CD4-positive, alpha-beta T cell treated with Interleukin-6 for 4 hours (primary cell): ENCODE data around the gene SHCBP1.
A peak's percentile ranks its signal among the peaks of the same experiment; 100 is the strongest.
"Not testable (repeated sequence)": the region's sequence is repeated elsewhere in the genome, so short reads cannot be mapped to it uniquely, and the experiment has no call there.

Source experiments
- DNase-seq: peaks from one replicate; pipeline ENCODE4 v3.0.0-alpha.2; 2020; ENCODE audit warnings: mixed read lengths

Gene SHCBP1, protein sequence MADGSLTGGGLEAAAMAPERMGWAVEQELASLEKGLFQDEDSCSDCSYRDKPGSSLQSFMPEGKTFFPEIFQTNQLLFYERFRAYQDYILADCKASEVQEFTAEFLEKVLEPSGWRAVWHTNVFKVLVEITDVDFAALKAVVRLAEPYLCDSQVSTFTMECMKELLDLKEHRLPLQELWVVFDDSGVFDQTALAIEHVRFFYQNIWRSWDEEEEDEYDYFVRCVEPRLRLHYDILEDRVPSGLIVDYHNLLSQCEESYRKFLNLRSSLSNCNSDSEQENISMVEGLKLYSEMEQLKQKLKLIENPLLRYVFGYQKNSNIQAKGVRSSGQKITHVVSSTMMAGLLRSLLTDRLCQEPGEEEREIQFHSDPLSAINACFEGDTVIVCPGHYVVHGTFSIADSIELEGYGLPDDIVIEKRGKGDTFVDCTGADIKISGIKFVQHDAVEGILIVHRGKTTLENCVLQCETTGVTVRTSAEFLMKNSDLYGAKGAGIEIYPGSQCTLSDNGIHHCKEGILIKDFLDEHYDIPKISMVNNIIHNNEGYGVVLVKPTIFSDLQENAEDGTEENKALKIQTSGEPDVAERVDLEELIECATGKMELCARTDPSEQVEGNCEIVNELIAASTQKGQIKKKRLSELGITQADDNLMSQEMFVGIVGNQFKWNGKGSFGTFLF

DNA sequence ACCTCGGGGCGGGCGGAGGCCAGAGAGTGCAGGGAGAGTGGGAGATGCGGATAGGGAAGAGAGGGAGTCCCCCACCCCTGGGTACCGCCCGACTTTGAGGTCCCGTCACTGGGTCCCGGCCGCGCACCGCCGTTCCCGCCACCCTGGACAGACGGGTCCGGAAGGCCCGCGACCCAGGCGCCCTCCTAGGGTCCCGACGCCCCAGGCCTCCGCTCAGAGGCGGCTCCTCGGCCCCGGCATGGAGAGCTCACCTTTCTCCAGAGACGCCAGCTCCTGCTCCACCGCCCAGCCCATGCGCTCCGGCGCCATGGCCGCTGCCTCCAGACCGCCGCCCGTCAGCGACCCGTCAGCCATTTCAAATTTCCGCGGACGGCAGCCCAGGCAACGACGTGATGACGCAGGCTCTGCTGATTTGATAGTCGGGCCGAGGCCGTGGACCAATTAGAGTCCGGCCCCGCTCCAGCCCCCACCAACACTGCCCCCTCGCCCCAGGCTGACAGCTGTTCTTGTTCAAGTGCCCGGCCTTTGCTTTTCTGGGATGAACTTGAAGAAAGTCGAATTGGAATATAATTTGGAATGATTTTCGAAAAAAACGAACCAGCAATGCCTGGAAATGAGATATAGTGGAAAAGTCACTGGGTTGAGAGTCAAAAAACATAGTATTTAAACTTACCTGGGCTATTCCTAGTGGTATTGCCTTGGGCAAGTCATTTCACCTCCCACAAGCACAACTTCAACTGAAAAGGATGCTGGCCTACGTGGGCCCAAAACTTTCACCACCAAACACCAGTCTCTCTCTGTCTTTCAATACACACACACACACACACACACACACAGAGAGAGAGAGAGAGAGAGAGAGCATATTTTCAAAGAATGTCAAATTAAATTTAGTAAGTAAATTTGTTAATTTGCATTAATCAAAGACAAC lies at the start of gene SHCBP1:
Gene SHCBP1 (minus strand): TSS at position 374 of the 928 bp plus-strand sequence. CDS start 20 bp downstream, at position 354.
- DNase-seq: peak; percentile 66

DNA sequence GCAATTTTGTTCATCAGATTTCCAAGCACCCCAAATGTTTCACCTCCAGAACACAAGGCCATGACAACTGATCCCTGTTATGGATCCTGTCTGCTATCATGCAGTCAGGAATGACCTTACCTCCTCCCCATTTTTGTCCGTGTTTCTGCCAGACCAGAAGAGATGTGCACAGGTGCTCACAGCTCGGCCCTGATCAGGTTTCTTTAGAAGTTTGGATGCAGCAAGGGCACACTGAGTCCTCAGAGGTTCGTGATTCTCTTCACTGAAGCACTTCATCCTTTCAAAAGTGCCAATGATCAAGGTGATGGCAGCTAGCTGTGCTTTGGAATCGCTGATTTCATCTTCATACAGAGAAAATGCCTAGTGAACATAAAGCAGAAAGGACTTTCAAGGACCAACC lies 40.9 kb upstream of the SHCBP1 start:
- DNase-seq: no peak

DNA sequence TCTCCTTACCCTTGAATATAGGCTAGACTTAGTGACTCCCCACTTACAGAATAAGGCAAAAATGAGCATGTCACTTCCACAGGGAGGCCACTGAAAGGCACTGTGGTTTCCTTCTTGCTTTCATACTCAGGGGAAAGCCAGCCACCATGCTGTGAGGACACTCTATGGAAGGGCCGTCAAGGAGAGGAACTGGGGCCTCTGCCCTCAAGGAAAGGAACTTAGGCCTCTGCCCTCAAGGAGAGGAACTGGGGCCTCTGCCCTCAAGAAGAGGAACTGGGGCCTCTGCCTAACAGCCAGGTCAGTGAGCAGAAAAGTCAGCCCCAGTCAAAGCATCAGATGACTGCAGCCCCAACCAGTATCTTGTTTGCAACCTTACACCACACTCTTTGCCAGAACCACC lies 37.7 kb upstream of the SHCBP1 start:
- no peak for DNase-seq

DNA sequence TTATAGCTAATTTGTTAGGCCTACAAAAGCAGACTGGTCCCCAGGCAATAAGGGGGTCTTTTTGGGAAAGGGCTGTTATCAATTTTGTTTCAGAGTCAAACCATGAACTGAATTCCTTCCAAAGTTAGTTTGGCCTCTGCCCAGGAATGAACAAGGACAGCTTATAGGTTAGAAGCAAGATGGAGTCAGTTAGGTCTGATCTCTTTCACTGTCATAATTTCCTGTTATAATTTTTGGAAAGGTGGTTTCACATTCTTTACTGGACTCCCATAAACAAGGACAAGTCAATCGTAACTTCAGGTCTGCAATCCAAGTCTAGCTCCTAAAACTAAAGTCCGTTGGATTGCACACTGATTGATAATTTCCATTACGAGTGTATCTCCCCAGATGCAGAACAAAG lies 30.1 kb upstream of the SHCBP1 start:
- no peak for DNase-seq

DNA sequence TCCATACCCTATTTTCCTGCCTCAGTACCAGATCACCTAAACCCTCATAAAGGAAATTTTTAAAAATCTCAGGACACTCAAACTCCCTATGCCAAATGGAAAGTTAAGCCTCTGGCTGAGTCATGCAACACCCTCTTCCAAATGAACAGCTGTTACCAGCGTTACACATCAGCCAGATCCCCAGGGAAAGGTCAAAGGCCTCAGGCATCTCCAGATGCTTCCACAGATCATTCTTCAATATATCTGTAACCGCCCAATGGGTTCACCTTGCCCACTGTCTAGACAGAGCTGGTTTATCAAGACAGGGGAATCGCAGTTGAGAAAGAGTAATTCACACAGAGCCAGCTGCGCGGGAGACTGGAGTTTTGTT lies 29.1 kb upstream of the SHCBP1 start:
- DNase-seq: no peak

DNA sequence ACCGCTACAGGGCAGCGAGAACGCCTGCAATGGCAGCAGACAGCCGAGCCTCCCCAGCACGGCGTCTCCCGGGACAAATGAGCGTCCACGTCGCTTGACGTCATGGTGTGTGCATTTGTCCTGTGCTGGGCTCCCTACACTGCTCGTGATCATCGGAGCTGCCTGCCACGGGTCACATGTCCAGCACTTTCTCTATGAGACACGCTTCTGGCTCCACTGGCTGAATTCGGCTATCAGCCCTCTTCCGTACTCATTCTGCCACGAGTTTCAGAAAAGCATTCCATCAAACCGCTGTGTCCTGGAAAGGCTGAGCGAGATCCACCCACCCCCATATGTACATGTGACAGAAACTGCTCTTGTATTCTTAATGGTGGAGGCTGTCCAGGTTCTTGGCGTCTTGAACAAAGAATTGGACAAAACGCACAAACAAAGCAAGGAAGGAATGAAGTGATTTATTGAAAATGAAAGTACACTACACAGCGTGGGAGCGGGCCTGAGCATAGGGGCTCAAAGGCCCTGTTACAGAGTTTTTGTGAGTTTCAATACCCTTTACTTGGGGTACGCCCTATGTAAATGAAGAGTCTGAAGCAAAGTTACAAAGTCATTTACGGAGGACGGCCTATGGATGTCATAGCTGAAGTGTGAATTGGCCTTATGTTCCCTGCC lies 28.5 kb upstream of the SHCBP1 start:
- DNase-seq: no peak

DNA sequence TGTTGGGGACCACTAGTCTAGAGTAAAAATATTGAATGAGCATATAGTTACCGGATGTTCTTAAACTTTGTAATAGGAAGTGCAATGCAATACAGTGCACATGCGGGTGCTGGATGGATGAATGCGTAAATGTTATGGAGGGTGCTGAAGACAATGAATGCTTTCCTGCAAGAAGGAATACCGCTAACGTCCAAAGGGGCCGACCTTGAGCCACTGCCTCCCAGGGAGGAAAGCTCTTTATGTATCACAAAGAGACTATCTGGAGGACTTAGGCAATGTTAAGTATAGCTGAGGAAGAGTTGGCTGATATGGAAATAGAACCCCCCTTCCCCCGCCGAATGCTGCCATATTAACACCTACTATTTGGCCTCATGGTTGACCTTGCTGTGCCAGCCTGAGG lies 27.5 kb upstream of the SHCBP1 start:
- no peak for DNase-seq

DNA sequence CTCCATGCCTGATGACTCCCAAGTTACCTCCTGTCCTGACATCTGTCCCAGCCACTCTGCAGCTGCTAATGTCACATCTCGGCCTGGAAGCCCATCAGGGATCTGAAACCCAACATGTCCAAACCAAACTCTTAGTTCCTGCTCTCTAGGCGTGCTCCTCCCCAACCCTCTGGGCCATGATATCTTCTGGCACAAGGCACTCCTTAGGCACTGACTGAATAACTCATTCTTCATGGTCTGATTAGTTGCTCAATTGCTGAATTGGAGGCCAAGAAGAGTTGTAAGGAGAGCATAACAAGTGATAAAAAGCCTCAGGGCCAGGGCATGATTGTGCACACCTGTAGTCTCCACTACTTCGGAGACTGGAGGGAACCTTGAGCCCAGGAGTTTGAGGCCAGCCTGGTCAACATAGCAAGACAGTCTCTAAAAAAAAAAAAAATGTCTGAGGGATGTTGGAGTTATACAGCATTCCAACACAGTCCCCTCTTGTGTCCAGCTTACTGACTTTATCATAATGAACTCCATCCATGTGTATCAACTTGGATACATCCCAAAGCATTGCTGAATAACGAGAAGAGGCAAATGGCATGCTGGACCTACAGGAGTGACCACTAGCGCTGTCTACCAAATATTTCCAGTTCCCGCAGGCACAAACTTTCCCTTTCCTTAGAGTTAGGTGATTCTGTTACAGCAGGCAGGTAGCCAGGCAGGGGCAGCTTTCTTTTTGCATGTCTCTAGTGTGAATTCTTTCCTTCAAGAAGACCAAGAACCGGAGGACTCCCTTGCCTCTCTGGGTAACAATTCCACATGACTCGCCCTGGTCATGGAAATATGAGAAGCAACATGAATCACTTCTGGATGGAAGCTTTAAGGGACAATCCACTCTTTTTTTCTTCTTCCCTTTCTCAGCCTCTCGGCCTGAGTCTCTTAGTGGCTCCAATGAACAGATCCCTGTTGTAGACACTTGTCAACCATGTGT lies 18.1 kb upstream of the SHCBP1 start:
- DNase-seq: no peak

DNA sequence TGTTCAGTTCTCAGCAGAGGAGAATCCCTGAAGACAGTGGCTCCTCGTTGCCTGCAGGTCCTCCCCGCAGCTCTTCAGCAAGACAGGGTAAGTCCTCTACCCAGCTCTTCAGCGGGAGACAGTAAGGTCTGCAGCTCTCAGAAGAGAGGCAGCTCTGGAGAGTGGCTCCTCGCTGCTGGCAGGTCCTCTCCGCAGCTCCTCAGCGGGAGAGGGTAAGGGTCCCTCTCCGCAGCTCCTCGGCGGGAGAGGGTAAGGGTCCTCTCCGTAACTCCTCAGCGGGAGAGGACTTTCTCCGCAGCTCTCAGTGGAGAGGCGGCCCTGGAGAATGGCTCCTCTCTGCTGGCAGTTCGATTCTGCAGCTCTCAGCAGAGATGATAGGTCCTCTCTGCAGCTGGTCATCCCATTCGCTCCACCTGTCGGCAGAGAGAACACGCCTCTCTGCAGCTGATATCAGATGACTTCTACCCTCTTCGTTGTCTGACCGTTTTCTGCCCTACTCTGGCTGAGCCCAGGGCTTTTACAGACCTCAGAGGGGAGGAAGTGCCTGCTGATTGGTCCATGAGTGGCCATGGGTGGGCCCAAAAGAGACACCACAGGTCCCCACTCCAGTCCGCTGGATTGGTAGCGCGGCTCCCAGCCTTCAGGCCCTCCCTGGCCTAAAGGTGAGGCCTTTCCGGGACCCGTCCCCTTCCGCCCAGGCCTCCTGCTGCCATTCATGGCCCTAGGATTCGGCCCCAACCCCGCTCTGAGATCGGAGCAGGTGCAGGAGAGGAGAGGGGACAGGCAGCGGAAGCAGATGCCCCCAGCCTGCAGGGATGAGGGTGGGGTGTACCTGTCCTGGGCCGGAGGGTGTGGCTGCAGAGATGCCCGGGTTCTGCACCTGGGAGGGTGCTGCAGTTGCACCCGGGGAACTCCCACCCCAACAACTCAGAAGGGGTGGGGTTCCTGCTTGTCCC lies 11.9 kb upstream of the SHCBP1 start:
- no peak for DNase-seq

DNA sequence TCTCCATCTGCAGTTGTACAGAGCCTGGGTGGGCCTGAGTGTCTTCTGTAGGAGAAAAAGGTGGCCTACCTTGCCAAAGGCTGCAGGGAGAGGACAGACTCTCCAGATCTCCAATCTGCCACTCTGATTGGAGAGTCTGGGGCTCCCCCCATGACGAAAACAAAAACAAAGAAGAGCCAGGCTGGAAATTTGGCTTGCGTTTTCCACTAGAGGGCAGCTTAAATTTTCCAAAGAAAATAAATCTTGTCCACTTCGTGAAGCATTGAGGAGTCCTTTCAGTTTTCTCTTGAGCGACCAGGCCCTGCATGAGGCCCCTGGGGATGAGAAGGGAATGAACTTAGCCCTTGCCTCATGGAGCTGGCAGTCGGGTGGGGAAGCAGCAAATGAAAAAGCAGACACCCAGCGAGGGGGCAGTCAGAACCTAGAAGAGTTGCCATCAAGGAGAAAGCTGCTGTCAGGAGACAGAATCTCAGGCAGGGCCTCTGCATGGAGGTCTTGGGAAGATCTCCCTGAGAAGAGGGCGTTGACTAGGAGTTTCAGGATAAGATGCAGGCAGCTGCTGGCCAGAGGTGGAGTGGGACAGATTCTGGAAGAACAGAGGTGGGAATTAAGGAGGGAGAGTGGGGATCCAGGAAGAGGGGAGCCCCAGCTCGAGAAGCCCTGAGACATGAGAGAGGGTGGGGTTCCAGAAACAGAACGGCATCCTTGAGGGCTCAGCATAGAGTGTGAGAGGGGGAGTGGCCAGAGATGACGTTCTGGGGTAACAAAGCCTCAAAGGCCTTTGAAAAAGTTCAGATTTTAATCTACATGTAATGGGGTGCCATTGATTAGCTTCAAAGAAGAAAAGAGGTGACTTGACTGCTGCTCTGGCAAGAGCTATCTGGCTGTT lies 8.4 kb upstream of the SHCBP1 start:
- no peak for DNase-seq

DNA sequence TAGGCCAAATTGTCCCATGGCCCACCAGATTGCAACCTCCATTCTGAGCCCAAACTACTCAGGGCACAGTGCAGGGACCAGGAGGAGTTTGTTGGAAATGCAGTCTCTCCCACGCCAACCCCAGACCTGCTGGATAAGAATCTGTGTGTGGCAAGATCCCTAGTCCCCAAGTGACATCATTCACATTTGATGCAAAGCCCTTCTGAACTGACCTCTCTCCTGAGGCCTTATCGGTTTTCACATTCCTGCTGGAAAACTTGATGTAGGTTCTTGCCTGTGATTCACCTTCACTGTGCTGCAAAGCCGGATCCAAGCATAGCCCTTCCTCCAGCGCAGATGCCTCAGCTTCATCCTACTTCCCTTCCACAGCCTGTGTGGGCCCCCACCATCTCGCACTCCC lies 6.6 kb upstream of the SHCBP1 start:
- DNase-seq: no peak

DNA sequence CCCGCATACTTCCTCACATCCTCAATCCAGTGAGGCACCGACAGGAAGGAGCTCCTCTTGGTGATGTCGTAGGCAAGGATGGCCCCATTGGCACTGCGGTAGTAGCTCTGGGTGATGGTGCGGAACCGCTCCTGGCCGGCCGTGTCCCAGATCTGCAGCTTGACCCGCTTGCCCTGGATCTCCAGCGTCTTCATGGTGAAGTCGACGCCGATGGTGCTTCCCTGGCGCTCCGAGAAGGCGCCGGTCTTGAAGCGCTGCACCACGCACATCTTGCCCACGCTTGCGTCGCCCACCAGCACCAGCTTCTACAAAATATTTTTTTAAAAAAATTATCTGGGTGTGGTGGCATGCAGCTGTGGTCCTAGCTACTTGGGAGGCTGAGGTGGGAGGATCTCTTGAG lies 5.5 kb upstream of the SHCBP1 start:
- DNase-seq: not testable (repeated sequence)

DNA sequence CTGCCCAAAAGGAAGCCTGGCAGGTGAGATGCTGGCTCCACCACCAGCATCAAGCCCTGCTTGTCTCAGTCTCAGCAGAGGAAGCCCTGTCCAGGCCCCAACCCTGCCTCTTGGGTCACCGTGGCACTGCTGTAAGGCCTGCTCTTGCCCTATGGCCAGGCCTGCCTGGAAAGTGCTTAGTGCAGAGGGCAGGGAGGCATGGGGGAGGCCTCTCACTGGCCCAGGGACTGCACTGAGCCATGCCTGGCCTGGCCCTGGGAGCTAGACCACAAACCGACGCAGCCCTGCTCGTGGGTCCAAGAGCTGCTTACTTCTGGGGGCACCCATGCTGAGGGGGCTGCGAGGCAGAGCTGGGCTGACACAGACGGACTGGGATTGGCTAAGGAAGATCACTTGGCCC lies 3.7 kb upstream of the SHCBP1 start:
- not testable (repeated sequence) for DNase-seq

DNA sequence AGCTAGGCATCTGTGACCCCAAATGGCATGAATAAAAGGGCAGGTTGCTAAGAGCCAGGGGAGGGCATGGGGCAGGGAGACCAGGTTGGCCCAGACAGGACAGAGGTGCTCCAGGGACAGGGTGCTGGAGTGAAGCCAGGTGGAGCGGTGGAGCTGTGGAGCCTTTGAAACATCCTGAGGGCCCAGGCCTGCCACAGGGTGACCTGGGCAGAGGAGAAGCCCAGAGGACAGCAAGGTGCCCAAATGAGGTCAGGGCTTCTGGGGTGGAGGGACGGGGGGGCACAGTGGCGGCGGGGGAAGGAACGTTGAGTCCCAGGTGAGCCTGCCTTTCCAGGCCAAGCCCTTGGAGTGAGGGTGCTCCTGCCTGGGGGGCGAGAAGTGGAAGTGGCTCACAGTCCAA lies 2.5 kb upstream of the SHCBP1 start:
- DNase-seq: not testable (repeated sequence)

DNA sequence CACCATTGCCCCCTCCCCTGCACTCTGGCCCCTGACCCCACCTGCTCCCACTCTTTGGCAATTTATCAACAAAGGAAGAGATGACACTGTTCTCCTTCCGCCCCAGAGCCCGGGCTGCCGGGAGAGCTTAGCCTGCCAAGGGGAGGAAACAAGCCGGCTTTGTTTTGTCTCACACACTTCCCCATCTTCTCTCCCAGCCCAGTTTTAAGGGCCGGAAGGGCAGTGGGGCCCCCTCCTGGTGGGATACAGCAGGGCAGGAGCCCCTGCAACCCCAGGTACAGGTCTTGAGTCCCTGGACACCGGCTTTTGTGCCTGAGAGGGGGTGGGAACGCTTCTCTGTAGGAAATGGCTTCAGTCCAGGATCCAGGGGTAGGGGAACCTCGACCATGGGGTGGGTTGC lies 2.1 kb upstream of the SHCBP1 start:
- DNase-seq: not testable (repeated sequence)

DNA sequence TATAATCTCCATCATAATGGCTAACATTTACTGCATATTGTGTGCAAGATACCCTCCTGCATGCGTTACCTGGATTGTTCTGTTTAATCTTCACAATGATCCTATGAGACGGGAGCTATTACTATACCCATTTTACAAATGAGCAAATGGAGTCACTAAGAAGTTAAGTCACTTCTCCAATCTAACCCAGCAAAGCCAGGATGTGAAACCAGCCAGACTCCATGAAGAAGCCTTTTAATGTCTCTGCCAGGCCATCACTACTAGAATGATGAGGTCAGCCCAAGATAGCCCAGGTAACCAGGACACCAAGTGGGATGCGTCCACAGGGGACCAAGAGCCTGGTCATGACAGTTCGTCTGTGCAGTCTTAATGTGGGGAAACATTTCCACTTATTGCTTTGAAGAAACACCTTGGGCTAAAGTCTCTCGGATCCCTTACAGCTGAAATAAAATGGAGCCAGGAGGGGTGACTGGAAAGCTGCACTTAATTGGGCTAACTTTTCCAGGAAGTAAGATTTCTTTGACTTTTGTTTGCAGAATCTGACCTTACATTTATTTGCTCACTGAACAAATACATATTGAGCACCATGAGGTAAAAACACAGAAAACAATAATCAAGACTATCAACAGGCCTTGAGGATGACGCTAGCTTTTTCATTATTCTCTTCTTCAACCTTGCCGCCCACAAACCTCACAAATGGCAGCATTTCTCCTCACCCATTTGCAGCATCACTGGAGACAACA lies 926 bp upstream of the SHCBP1 start:
- no peak for DNase-seq

DNA sequence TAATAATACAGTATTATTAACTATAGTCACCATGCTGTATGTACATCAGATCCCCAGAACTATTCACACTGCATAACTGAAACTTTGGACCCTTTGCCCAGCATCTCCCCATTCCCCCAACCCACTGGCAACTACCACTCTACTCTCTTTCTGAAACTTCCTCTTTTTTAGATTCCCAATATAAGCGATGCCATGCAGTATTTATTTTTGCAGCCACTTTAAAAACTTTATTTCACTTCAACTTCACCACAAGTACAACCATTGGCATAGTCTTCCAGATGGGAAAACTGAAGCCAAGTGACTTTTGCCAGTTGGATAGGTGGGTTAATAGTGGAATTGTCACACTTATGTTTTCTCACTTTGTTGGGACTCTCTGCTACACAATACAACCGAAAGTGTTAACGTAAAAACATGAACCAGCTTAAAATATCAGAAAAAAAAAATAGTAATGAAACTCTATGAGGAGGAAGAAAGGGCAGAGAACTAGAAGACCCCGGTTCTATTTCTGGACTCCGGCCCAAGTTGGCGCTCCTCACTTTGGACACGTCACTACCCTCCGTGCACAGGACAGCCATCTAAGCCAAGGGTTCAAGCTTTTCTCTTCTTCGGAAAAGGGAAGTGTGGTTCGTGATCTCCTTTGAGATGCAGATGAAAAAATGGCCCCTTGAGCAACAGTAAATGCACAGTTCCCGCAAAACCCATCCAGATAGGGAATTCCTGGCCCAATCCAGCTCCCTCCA lies 743 bp downstream of the SHCBP1 start:
- no peak for DNase-seq

DNA sequence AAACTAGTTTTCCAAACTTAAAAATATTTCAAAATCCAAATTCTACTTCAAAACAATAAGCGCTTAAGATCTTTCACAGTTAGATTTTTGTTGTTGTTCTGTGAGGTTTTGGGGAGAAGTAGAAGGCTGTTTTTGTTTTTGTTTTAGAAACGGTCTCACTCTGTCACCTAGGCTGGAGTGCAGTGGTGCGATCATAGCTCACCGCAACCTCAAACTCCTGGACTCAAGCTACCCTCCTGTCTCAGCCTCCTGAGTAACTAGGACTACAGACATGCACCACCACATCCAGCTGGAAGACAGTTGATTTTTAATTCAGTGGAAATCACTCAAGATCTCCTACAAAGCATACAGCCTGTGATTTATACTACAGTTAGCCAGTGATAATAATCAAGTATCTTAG lies 2.7 kb downstream of the SHCBP1 start:
- DNase-seq: no peak
